Keratinocyte (primary cell): ENCODE results near the gene TBL2. TPM values are rescaled to one million over a fixed set of nuclear protein-coding genes. Genes with fewer than 3 reads are reported as not detected.
"Not testable (repeated sequence)": the region's sequence is repeated elsewhere in the genome, so short reads cannot be mapped to it uniquely, and the experiment has no call there.

Experiments
- DNase-seq: peaks from one replicate; pipeline ENCODE4 v3.0.0-alpha.2; 2011; ENCODE audit warnings: low read depth, missing footprints, low spot score
- FAIRE-seq: peaks from 2 replicates; lab custom pipeline; 2011; peaks lifted over from hg19 to GRCh38; lab: Jason Lieb, UNC
- H2AFZ ChIP-seq: 2 replicates; pipeline ENCODE4 v1.6.0; 2012; ENCODE audit warnings: low read length, control low read depth, inconsistent platforms; ENCODE audit not compliant: control insufficient read depth
- H3K27ac ChIP-seq: 2 replicates; pipeline ENCODE4 v1.5.1; 2011; ENCODE audit warnings: low read length; ENCODE audit not compliant: control insufficient read depth, insufficient read depth
- H3K27me3 ChIP-seq: 3 replicates; pipeline ENCODE4 v1.6.0; 2011; ENCODE audit warnings: low read length; ENCODE audit not compliant: control insufficient read depth, insufficient read depth; ENCODE audit errors: extremely low read depth
- H3K36me3 ChIP-seq, 2 experiments: 2 replicates in 1 of 2; 3 replicates in 1 of 2; pipeline ENCODE4 v1.5.1; 2011; ENCODE audit warnings: low read length in 2 of 2, mild to moderate bottlenecking in 1 of 2; ENCODE audit not compliant: control insufficient read depth in 2 of 2, insufficient read depth in 2 of 2; ENCODE audit errors: extremely low read depth in 1 of 2
- H3K4me1 ChIP-seq: 3 replicates; pipeline ENCODE4 v1.5.1; 2011; ENCODE audit warnings: low read length; ENCODE audit not compliant: control insufficient read depth, insufficient read depth; ENCODE audit errors: extremely low read depth
- H3K4me2 ChIP-seq: 3 replicates; pipeline ENCODE4 v1.6.0; 2011; ENCODE audit warnings: low read depth, low read length; ENCODE audit not compliant: control insufficient read depth, insufficient read depth; ENCODE audit errors: extremely low read depth
- H3K4me3 ChIP-seq, 3 experiments: fragments of 200-600 bp in 1 of 3; sonication (generic) in 1 of 3; 2 replicates in 2 of 3; 3 replicates in 1 of 3; pipeline ENCODE4 v1.5.1; 2011 to 2016; ENCODE audit warnings: low read length in 3 of 3, mild to moderate bottlenecking in 3 of 3, control low read depth in 2 of 3, inconsistent platforms in 1 of 3, low read depth in 1 of 3, mixed read lengths in 1 of 3, mixed run types in 1 of 3, moderate library complexity in 1 of 3; ENCODE audit not compliant: control insufficient read depth in 2 of 3, insufficient read depth in 2 of 3; ENCODE audit errors: extremely low read depth in 1 of 3
- H3K79me2 ChIP-seq: 2 replicates; pipeline ENCODE4 v1.6.0; 2012; ENCODE audit warnings: low read length; ENCODE audit not compliant: control insufficient read depth, insufficient read depth
- H3K9ac ChIP-seq: 3 replicates; pipeline ENCODE4 v1.6.0; 2011; ENCODE audit warnings: low read length; ENCODE audit not compliant: control insufficient read depth, insufficient read depth; ENCODE audit errors: extremely low read depth
- H3K9me1 ChIP-seq: 3 replicates; pipeline ENCODE4 v1.6.0; 2011; ENCODE audit warnings: low read length; ENCODE audit not compliant: control insufficient read depth, insufficient read depth; ENCODE audit errors: extremely low read depth
- H3K9me3 ChIP-seq: 2 replicates; pipeline ENCODE4 v1.5.1; 2012; ENCODE audit warnings: low read depth, low read length; ENCODE audit not compliant: control insufficient read depth
- H4K20me1 ChIP-seq: 3 replicates; pipeline ENCODE4 v1.6.0; 2011; ENCODE audit warnings: low read length; ENCODE audit not compliant: control insufficient read depth, insufficient read depth; ENCODE audit errors: extremely low read depth
- CTCF ChIP-seq, 3 experiments: IDR thresholded peaks in 1 of 3; conservative IDR thresholded peaks in 1 of 3; optimal IDR thresholded peaks in 1 of 3; 2 replicates in 2 of 3; 3 replicates in 1 of 3; pipeline versions ENCODE3 to v1.5.1; 2011; ENCODE audit warnings: low read length in 3 of 3, mild to moderate bottlenecking in 3 of 3, moderate library complexity in 2 of 3, control low read depth in 1 of 3, inconsistent platforms in 1 of 3; ENCODE audit not compliant: insufficient read depth in 2 of 3; ENCODE audit errors: extremely low read depth in 1 of 3
- EZH2 ChIP-seq: IDR thresholded peaks from one replicate; pipeline ENCODE4 v1.6.1; 2012; ENCODE audit warnings: inconsistent platforms, mild to moderate bottlenecking, low read length, moderate library complexity
- dilution Hi-C: fragments of 300-500 bp; cut with MboI; formaldehyde crosslinking; loops from one replicate; pipeline ENCODE4 v1.7.0; 2020; ENCODE audit warnings: low sequenced_read_pairs; ENCODE audit not compliant: extremely low pct_ligation_motif_present
- polyA plus RNA-seq, 5 experiments: library from polyadenylated mRNA; depleted of rRNA in 3 of 5; stranded (reverse) in 3 of 5; stranded (forward) in 1 of 5; unstranded in 1 of 5; fragments of >200 nt; gene quantifications; 1 replicate in 1 of 5; 2 replicates in 3 of 5; 3 replicates in 1 of 5; pipeline versions ENCODE4 v1.2.1 to v1.2.3, GENCODE V29; 2011 to 2012; ENCODE audit warnings: missing spikeins in 2 of 5, low read depth in 1 of 5, low replicate concordance in 1 of 5

The TBL2 gene
- polyA plus RNA-seq, 1 donor (not counting 4 experiments of a cell fraction or from before 2014, with no cell fraction given): 29.4 TPM

DNA sequence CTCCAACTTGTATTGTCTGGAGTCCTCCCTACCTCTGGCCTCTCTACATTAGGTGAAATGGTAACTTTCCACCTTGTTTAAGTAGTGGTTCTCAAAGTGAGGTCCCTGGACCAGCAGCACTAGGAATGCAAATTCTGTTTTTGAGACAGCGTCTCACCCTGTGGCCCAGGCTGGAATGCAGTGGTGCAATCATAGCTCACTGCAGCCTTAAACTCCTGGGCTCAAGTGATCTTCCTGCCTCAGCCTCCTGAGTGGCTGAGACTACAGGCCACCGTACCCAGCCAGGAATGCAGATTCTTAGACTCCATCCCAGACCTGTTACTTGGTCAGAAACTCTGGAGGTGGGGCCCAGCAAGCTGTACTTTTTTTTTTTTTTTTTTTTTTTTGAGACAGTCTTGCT lies 6.8 kb upstream of the TBL2 start:
- TF ChIP-seq EZH2 (no peak), CTCF (optimal IDR thresholded peaks at IDR 0.05 in 1 of 3, IDR thresholded peaks at IDR 0.05 in 1 of 3, conservative IDR thresholded peaks at IDR 0.05 in 1 of 3; ENCODE audit: extremely low read depth in 1 of 3, insufficient read depth in 2 of 3, low read length in 3 of 3) (no peak)
- FAIRE-seq (no peak), DNase-seq (no peak)
- no peaks in the 10 kb centered on the region for H3K79me2 ChIP-seq
- no peaks in the 10 kb centered on the region for H4K20me1 ChIP-seq
- H3K36me3 ChIP-seq: no peaks in the 10 kb centered on the region
- H3K4me2 ChIP-seq: no peak overlapping the region
- no peak overlapping the region for H2AFZ ChIP-seq
- no peak overlapping the region for H3K9ac ChIP-seq
- H3K4me3 ChIP-seq: no peak overlapping the region
- no peak overlapping the region for H3K27ac ChIP-seq
- no peaks in the 10 kb centered on the region for H3K9me3 ChIP-seq
- no peaks in the 10 kb centered on the region for H3K27me3 ChIP-seq
- dilution Hi-C loops: no loop called here
- H3K9me1 ChIP-seq: no peaks in the 10 kb centered on the region
- H3K4me1 ChIP-seq: no peaks in the 10 kb centered on the region

- Histone ChIP-seq H3K27ac (no peak overlapping the region), H3K4me1 (peaks cover 4% of the 10 kb centered on the region), H3K4me3 (no peak overlapping the region), H4K20me1 (no peaks in the 10 kb centered on the region), H2AFZ (no peak overlapping the region), H3K9ac (no peak overlapping the region), H3K9me3 (no peaks in the 10 kb centered on the region), H3K36me3 (no peaks in the 10 kb centered on the region), H3K27me3 (no peaks in the 10 kb centered on the region), H3K79me2 (peaks cover 3% of the 10 kb centered on the region), H3K4me2 (no peak overlapping the region), H3K9me1 (no peaks in the 10 kb centered on the region)
- DNase-seq (no peak), FAIRE-seq (no peak)
- dilution Hi-C loops: no loop called here
- TF ChIP-seq CTCF (optimal IDR thresholded peaks at IDR 0.05 in 1 of 3, IDR thresholded peaks at IDR 0.05 in 1 of 3, conservative IDR thresholded peaks at IDR 0.05 in 1 of 3; ENCODE audit: extremely low read depth in 1 of 3, insufficient read depth in 2 of 3, low read length in 3 of 3) (no peak), EZH2 (no peak)
Observed at GRCh38 chr7:73582664-73583202, 4.4 kb upstream of the TBL2 start.

GRCh38 chr7:73581006-73581405 lies 2.6 kb upstream of the TBL2 start:
- H3K4me3 ChIP-seq, H3K27ac ChIP-seq, dilution Hi-C loops, H3K4me2 ChIP-seq, H3K9ac ChIP-seq, H3K36me3 ChIP-seq, H4K20me1 ChIP-seq, H3K27me3 ChIP-seq, H3K9me1 ChIP-seq, FAIRE-seq, H2AFZ ChIP-seq, DNase-seq, H3K9me3 ChIP-seq: not testable (repeated sequence)
- peaks cover 19% of the 10 kb centered on the region for H3K79me2 ChIP-seq
- peaks cover 12% of the 10 kb centered on the region for H3K4me1 ChIP-seq
